Inflammatory macrophage treated with lipopolysaccharide for 4 hours (primary cell): ENCODE measurements around the gene NFYB.
"Not testable (repeated sequence)": the region's sequence is repeated elsewhere in the genome, so short reads cannot be mapped to it uniquely, and the experiment has no call there.

ENCODE experiments used
- DNase-seq: peaks from one replicate; pipeline ENCODE4 v3.0.0-alpha.2; 2020

NFYB gene

GRCh38 chr12:104137902-104138796 is at the start of gene NFYB:
TSS of gene NFYB (minus strand) at chr12:104138210. CDS start at chr12:104135453, 2,757 bp downstream.
- DNase-seq, result peak; percentile 97

DNA sequence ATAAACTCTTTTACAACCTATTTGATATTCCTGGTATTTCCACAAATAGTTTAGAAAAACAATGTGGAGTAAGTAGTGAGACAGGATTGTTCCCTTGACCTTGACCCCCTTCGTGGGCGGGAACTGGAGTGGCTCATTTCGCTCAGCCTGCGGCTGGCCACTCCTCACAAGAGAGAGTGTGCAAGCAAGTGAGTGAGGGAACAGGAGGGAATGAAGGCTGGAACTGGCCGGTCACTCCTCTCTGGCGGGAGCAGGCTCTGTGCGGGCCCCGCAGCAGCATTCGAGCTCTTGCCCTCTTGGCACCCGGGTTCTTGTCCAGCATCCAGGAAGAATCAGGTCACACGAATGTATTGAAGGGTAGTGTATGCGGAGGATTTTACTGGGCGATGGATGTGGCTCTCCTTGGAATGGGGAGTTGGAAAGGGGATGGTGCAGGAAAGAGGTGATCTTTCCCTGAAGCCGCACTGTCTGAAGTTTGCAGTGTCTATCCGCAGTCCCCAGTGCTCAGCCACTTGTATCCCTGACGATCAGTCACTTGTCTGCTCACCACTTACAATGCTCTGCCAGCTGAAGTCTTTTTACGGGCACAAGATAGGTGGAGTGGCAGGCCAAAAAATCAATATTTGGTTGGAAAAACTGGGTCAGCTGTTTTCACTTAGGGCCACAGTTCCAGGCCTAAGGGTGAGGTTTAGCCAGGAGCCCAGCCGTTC is 49.6 kb upstream of the NFYB start:
- no peak for DNase-seq

GRCh38 chr12:104183443-104183842 is 45.4 kb upstream of the NFYB start:
- no peak for DNase-seq

- DNase-seq, result no peak
Observed at GRCh38 chr12:104182621-104183378, 44.8 kb upstream of the NFYB start.

DNA sequence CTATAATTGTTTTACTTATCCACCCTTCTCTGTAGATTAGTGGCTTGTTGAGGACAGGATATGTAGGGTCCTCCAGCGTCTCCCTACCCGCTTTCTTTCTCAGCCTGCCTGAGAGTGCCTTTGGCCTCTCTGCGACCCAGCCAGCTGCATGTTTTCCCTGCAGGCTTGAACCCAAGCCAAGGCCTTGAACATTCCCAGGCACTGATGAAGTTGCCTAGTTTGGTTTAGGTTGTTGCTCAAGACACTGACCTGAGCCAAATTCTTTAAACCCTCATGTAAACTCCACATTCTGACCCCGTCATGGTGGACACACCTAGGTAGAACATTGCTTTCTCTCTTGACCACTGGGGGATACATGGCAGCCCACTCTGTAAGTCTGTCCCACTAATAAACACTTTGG is 44.1 kb upstream of the NFYB start:
- DNase-seq, result no peak

DNA sequence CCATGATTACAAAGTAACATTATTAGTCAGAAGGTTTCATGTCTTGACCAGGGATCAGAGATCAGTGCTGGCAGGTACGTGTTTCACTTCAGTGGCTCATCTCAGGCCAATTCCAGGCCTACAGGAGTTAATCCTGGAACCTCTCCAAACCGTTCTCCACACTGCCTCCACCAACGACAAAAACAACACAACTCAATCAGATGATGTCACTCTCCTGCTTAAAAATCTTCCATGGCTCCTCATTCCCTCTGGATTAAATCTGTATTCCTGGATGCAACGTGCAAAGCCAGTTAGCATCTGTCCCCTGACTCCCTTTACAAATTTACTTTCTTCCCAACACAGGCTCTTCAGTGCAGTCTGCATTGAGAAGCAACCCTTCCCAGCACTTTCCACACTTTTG is 43.3 kb upstream of the NFYB start:
- DNase-seq, result no peak

- no peak for DNase-seq
Observed at GRCh38 chr12:104180374-104180773, 42.4 kb upstream of the NFYB start.

DNA sequence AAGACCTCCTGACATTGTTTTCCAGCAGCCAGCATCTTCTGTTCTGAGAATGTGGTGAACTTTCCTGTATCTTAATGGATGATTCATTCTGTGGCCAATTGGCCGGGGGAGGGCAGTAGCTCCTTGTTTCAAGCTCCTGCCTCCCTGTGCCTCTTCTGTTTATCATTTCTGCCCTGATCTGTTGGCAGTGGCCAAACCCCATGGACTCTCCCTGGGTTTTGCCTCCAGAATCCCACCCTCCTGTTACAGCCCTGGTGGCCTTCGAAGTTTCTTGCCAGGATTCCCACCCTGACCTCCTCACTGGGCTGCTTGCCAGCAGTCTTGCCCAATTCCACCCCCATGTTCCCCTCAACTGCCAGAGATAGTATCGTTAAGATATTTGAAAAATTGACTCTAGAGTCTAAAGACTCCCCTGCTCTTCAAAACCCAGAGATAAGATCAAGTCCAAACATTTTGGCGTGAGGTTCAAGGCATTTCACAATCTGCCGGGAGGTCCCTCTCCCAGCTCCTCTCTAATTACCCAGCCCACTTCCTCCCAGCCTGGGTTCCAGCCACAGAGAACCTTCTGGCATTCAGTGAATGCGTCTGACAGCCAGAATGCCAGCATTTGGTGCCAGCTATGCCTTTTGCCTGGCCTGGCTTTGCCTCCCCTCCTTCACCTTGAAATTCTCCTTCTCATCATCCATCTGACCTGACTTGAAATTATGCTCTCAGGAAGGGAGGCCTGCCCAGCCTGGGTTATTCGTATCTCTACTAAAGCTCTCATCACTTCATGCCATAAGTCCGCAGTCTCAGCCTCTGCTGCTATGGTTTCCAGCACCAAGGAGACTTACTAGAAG is 39.9 kb upstream of the NFYB start:
- peak; percentile 86 for DNase-seq

DNA sequence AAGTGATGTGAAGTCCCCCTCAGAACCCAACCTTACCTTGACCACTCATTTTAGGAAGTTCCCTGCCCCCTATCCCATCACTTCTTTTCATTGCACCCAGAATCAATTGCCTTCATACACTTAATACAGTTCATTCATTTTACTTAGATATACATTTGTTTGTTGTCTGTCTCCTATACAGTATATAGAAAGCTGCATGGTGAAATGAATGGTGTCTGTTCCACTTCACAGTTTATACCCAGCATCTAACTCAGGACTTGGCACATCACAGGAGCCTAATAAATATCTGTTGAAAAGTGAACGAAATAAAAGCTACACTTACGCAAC is 39.3 kb upstream of the NFYB start:
- DNase-seq, result no peak

DNA sequence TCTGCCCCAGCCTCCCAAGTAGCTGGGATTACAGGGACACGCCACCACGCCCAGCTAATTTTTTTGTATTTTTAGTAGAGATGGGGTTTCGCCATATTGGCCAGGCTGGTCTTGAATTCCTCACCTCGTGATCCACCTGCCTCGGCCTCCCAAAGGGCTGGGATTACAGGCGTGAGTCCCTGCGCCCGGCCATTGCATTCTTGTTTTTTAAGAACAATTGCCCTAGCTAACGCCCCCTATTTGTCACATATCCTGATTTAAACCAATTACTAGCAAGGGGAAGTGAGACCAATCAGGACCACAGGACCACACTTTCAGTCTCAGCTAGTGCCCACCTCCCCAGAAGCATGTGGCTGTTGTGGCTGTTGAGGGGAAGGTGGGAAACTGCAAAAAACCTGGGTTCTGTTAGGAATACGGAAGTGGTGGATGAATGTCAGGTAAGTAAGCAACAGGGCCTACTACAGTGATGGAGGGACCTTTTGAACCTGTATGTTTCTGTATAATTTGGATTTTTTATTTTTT is 37.8 kb upstream of the NFYB start:
- DNase-seq, result no peak

DNA sequence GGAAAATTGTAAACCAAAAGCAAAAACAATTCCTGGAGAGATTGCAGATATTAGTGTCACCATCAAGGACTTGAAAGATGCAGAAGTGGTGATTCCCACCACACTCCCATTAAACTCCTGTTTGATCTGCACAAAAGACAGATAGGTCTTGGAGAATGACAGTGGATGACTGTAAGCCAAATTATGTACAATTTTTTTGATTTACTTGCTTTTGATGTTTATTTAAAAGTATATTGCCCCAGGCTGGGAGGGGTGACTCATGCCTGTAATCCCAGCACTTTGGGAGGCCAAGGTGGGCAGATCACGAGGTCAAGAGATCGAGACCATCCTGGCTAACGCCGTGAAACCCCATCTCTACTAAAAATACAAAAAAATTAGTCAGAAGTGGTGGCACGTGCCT is 35.8 kb upstream of the NFYB start:
- not testable (repeated sequence) for DNase-seq

- DNase-seq, result no peak
Observed at GRCh38 chr12:104172570-104172947, 34.5 kb upstream of the NFYB start.

GRCh38 chr12:104171785-104172569 is 34.0 kb upstream of the NFYB start:
- DNase-seq, result no peak

DNA sequence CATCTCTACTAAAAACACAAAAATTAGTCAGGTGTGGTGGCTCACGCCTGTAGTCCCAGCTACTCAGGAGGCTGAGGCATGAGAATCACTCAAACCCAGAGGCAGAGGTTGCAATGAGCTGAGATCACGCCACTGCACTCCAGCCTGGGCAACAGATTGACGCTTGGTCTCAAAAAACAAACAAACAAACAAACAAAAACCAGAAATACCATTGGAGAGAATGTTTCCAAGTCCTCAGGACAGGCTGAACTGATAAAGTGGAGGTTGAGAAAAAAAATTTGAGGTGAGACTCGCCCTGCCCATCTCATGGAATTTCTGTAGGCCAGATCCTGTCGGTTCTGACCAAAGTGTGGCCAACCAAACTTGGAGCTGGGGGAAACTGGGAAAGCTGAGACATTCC is 30.6 kb upstream of the NFYB start:
- no peak for DNase-seq

DNA sequence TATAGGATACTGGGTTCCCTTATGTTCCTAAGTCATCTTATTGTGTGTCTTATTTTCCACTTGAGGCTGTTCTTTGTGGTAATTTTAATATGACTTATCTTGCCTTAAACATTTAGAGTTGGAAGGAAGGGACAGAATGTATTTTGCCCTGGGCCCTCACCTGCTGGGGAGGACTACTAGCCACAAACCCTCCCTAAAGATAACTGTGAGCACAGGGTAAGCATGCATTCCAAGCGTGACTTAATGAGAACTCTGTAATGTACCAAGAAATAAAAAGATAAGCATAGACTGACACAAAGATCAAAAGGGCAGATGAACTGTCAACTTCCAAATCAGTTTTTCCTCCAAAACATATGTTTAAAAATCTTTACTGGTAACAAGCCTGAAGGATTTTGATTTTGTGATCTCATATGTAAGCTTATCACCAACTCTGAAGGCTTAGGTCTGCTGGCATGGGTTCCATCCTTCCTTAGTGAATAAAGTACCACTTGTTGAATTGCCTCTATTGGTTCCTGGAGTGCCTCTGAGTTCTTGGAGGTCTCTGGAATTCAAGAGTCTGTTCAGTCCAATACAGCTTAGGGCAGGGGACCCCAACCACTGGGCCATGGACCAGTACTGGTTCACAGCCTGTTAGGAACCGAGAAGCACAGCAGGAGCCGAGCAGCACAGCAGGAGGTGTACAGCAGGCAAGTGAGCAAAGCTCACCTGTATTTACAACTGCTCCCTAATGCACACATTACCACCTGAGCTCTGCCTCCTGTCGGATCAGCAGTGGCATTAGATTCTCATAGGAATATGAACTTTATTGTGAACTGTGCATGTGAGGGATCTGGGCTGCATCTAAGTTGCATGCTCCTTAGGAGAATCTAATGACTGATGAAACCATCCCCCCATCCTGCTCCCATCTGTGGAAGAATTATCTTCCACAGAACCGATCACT is 29.8 kb upstream of the NFYB start:
- DNase-seq, result no peak

- DNase-seq, result no peak
Observed at GRCh38 chr12:104166465-104166864, 28.5 kb upstream of the NFYB start.

GRCh38 chr12:104165801-104166200 is 27.8 kb upstream of the NFYB start:
- DNase-seq, result no peak

DNA sequence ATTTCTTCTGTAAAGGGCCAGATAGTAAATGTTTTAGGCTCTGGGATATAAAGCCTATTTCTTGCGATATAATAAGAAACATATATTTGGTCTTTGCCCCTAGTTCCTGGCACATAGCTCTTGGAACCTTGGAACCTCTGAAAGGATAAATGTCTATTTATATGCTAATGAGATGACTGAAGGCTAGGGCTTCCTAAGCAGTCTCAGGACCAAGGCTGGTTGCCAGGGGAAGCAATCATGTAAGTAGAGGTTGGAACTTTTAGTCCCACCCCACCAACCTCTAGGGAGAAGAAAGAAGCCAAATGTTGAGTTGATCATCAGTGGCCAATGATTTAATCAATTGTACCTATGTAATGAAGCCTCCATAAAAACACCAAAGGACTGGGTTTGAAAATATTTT is 26.6 kb upstream of the NFYB start:
- DNase-seq, result no peak

- DNase-seq, result no peak
Observed at GRCh38 chr12:104163631-104164030, 25.6 kb upstream of the NFYB start.

- DNase-seq, result peak; percentile 64
Observed at GRCh38 chr12:104163028-104163427, 25.0 kb upstream of the NFYB start.
